ENCODE data around the gene AFF2.

GRCh38 chrX:148600581-148600980 is 100.2 kb downstream of the AFF2 start:
- TF ChIP-seq POLR2A (IDR thresholded peaks at IDR 0.05; ENCODE audit: low read depth, low read length) = no peak
- no peak for TF ChIP-seq TAF1 (IDR thresholded peaks at IDR 0.05; ENCODE audit: borderline replicate concordance, low read depth, low read length)

Measured in GM12892 (cell line).